AG20443 (cell line): Measurements from ENCODE around the gene EDN3.
A peak's percentile ranks its signal among the peaks of the same experiment; 100 is the strongest.

Experiments used
- DNase-seq: peaks from one replicate; pipeline ENCODE4 v3.0.0; 2012; ENCODE audit warnings: low spot score, mixed read lengths

EDN3 gene

GRCh38 chr20:59308493-59309201, 8.2 kb downstream of the EDN3 start:
- DNase-seq: no peak

- no peak for DNase-seq
Observed at GRCh38 chr20:59309218-59309617, 8.8 kb downstream of the EDN3 start.

GRCh38 chr20:59314997-59315396, 14.6 kb downstream of the EDN3 start:
- no peak for DNase-seq

GRCh38 chr20:59316911-59317731, 16.7 kb downstream of the EDN3 start:
- no peak for DNase-seq

GRCh38 chr20:59318201-59318790, 17.9 kb downstream of the EDN3 start:
- no peak for DNase-seq

- DNase-seq: no peak
Observed at GRCh38 chr20:59318803-59319202, 18.4 kb downstream of the EDN3 start.

- no peak for DNase-seq
Observed at GRCh38 chr20:59320426-59320825, 20.0 kb downstream of the EDN3 start.

- no peak for DNase-seq
Observed at GRCh38 chr20:59320854-59321647, 20.6 kb downstream of the EDN3 start.

- no peak for DNase-seq
Observed at GRCh38 chr20:59322081-59322480, 21.7 kb downstream of the EDN3 start.

GRCh38 chr20:59322585-59323454, 22.4 kb downstream of the EDN3 start:
- DNase-seq: peak; percentile 46

- DNase-seq: no peak
Observed at GRCh38 chr20:59323731-59324130, 23.3 kb downstream of the EDN3 start.

GRCh38 chr20:59324521-59325141, 24.2 kb downstream of the EDN3 start:
- no peak for DNase-seq

- DNase-seq: no peak
Observed at GRCh38 chr20:59325142-59325523, 24.7 kb downstream of the EDN3 start.

GRCh38 chr20:59326188-59326587, 25.8 kb downstream of the EDN3 start:
- DNase-seq: no peak

GRCh38 chr20:59328071-59328470, 27.7 kb downstream of the EDN3 start:
- DNase-seq: no peak

GRCh38 chr20:59331721-59332329, 31.4 kb downstream of the EDN3 start:
- no peak for DNase-seq

GRCh38 chr20:59333260-59333845, 32.9 kb downstream of the EDN3 start:
- no peak for DNase-seq

GRCh38 chr20:59333951-59334350, 33.5 kb downstream of the EDN3 start:
- DNase-seq: no peak

GRCh38 chr20:59334651-59335300, 34.4 kb downstream of the EDN3 start:
- DNase-seq: no peak
